K562 (cell line): ENCODE data around the gene FSTL1. TPM values are rescaled to one million over a fixed set of nuclear protein-coding genes. Genes with fewer than 3 reads are reported as not detected.
A peak's percentile ranks its signal among the peaks of the same experiment; 100 is the strongest.

ENCODE experiments used
- ATAC-seq: fragments of 200-7000 bp; cut with Tn5 transposase; 3 replicates; pipeline ENCODE4 v1.9.1; 2020; ENCODE audit warnings: moderate library complexity
- BruUV-seq: library from RNA; stranded (reverse); fragments of 400-500 nt; replicated peaks from 2 replicates; lab custom pipeline; 2021; lab: Mats Ljungman, UMichigan
- CTCF ChIA-PET: fragments of 300-600 bp; formaldehyde crosslinking; extraction: SDS; loops from one replicate; lab custom pipeline; 2021; ENCODE audit warnings: low intra/inter-chr PET ratio; lab: Yijun Ruan, JAX
- POLR2A ChIA-PET: fragments of 300-600, 350-650 bp; sonication (Branson Sonifier 250); formaldehyde crosslinking; extraction: SDS; loops from one replicate; lab custom pipeline; 2021; ENCODE audit warnings: antibody characterized with exemption, inconsistent platforms; lab: Yijun Ruan, JAX
- DNase-seq, 4 experiments: peaks; one replicate each; pipeline versions ENCODE4 v3.0.0 to v3.0.0-alpha.2; 2011 to 2018; ENCODE audit warnings: low spot score in 3 of 4, mixed read lengths in 3 of 4; ENCODE audit errors: extremely low read depth in 1 of 4
- FAIRE-seq: peaks from 2 replicates; lab custom pipeline; 2011; peaks lifted over from hg19 to GRCh38; lab: Jason Lieb, UNC
- H2AFZ ChIP-seq: 2 replicates; pipeline ENCODE4 v1.6.0; 2011; ENCODE audit warnings: low read depth, low read length, control low read depth, inconsistent platforms
- H3K27ac ChIP-seq: fragments of 200-600 bp; 3 replicates; pipeline ENCODE4 v1.8.0; 2011; ENCODE audit warnings: low read depth, mild to moderate bottlenecking, control low read depth, inconsistent platforms, low read length, moderate library complexity, mixed read lengths; ENCODE audit errors: extremely low read depth
- H3K27me3 ChIP-seq, 2 experiments: fragments of 300-600 bp in 1 of 2; 2 replicates in 1 of 2; 3 replicates in 1 of 2; pipeline versions ENCODE4 v1.6.0 to v1.8.0; 2011; ENCODE audit warnings: inconsistent platforms in 2 of 2, low read length in 2 of 2, mild to moderate bottlenecking in 1 of 2, mixed read lengths in 1 of 2, moderate library complexity in 1 of 2; ENCODE audit not compliant: control insufficient read depth in 2 of 2, insufficient read depth in 2 of 2
- H3K36me3 ChIP-seq: fragments of 300-600 bp; 3 replicates; pipeline ENCODE4 v1.8.0; 2011; ENCODE audit warnings: mild to moderate bottlenecking, low read length, inconsistent platforms; ENCODE audit not compliant: control insufficient read depth, insufficient read depth
- H3K4me1 ChIP-seq, 2 experiments: fragments of 200-600 bp in 1 of 2; replicated peaks in 1 of 2; 2 replicates in 1 of 2; 3 replicates in 1 of 2; pipeline versions ENCODE4 v1.5.1 to v1.8.0; 2011; ENCODE audit warnings: inconsistent platforms in 2 of 2, low read length in 2 of 2, mild to moderate bottlenecking in 1 of 2, mixed read lengths in 1 of 2, moderate library complexity in 1 of 2; ENCODE audit not compliant: control insufficient read depth in 2 of 2, insufficient read depth in 2 of 2
- H3K4me2 ChIP-seq: 2 replicates; pipeline ENCODE4 v1.6.1; 2011; ENCODE audit warnings: low read length, control low read depth, inconsistent platforms, mixed read lengths; ENCODE audit not compliant: insufficient read depth
- H3K4me3 ChIP-seq: fragments of 200-600 bp; sonication (generic), shearing (Covaris generic); 2 replicates; pipeline ENCODE4 v1.5.1; 2016; ENCODE audit warnings: control low read depth, inconsistent platforms
- H3K79me2 ChIP-seq: fragments of 200-600 bp; 3 replicates; pipeline ENCODE4 v1.8.0; 2011; ENCODE audit warnings: low read length, inconsistent platforms; ENCODE audit not compliant: control insufficient read depth, insufficient read depth
- H3K9ac ChIP-seq, 2 experiments: 2 replicates each; pipeline versions ENCODE4 v1.6.0 to v1.6.1; 2011; ENCODE audit warnings: low read depth in 2 of 2, low read length in 2 of 2, control low read depth in 1 of 2, inconsistent platforms in 1 of 2, mild to moderate bottlenecking in 1 of 2, mixed read lengths in 1 of 2; ENCODE audit not compliant: insufficient read depth in 1 of 2
- H3K9me1 ChIP-seq: one replicate; pipeline ENCODE4 v1.6.0; 2011; ENCODE audit warnings: inconsistent platforms, mild to moderate bottlenecking, low read length, moderate library complexity; ENCODE audit not compliant: control insufficient read depth, insufficient read depth
- H3K9me3 ChIP-seq: replicated peaks from 2 replicates; pipeline ENCODE4 v1.5.1; 2011; ENCODE audit warnings: low read depth, low read length, inconsistent platforms; ENCODE audit not compliant: control insufficient read depth, insufficient read depth
- H4K20me1 ChIP-seq: replicated peaks from 2 replicates; pipeline ENCODE4 v1.6.1; 2011; ENCODE audit warnings: low read length, inconsistent platforms, mixed read lengths; ENCODE audit not compliant: control insufficient read depth, insufficient read depth
- CEBPB ChIP-seq: fragments of 450-650 bp; IDR thresholded peaks from 2 replicates; pipeline ENCODE4 v1.6.1; 2016; ENCODE audit warnings: missing genetic modification characterization, missing compliant biosample characterization
- CEBPG ChIP-seq, 3 experiments: fragments of 200-800 bp in 1 of 3; sonication (Bioruptor generic) in 1 of 3; sonication (generic) in 1 of 3; formaldehyde crosslinking in 1 of 3; IDR thresholded peaks in 2 of 3; conservative IDR thresholded peaks in 1 of 3; 2 replicates each; pipeline versions ENCODE4 v1.6.1 to v1.8.0; 2016 to 2022; ENCODE audit warnings: missing compliant biosample characterization in 2 of 3, missing genetic modification characterization in 2 of 3, mild to moderate bottlenecking in 1 of 3, missing genetic modification reagents in 1 of 3
- CREM ChIP-seq: IDR thresholded peaks from 2 replicates; pipeline ENCODE4 v1.6.1; 2014; ENCODE audit warnings: antibody characterized with exemption, low read depth
- MEIS2 ChIP-seq: fragments of 450-650 bp; IDR thresholded peaks from 2 replicates; pipeline ENCODE4 v1.6.1; 2014; ENCODE audit warnings: mild to moderate bottlenecking; ENCODE audit not compliant: partially characterized antibody
- RAD21 ChIP-seq, 2 experiments: fragments of 250-450 bp in 1 of 2; fragments of 450-650 bp in 1 of 2; sonication (Bioruptor Pico) in 1 of 2; formaldehyde crosslinking in 1 of 2; IDR thresholded peaks in 1 of 2; conservative IDR thresholded peaks in 1 of 2; 2 replicates each; pipeline versions ENCODE4 v1.4.0 to v1.8.0; 2020 to 2022; ENCODE audit warnings: mild to moderate bottlenecking in 2 of 2, moderate library complexity in 1 of 2
- RHOXF2B ChIP-seq: fragments of 250-450 bp; sonication (Bioruptor Pico); conservative IDR thresholded peaks from 2 replicates; pipeline ENCODE4 v1.5.1; 2021
- ZC3H11A ChIP-seq: IDR thresholded peaks from 2 replicates; pipeline ENCODE4 v1.6.1; 2012; ENCODE audit warnings: low read depth, low read length, improper control_type of control experiment
- ZFX ChIP-seq: sonication (generic); formaldehyde crosslinking; IDR thresholded peaks from 2 replicates; pipeline ENCODE4 v1.8.0; 2022; ENCODE audit warnings: mild to moderate bottlenecking, missing genetic modification reagents, moderate library complexity
- ZNF583 ChIP-seq: fragments of 250-450 bp; sonication (Bioruptor Pico); IDR thresholded peaks from 2 replicates; pipeline ENCODE4 v1.4.0; 2020
- WGBS: fragments of 100-300 bp; shearing (Covaris generic); methylation state at CpG from one replicate; pipeline ENCODE4 v1.1.6; 2016; ENCODE audit warnings: low coverage, mixed read lengths; ENCODE audit not compliant: insufficient coverage; ENCODE audit errors: missing lambda C conversion rate; 5-methylcytosine and 5-hydroxymethylcytosine counted together
- in situ Hi-C: fragments of 300-500 bp; cut with MboI; formaldehyde crosslinking; loops from 4 replicates; pipeline ENCODE4 v1.15.0; 2018; ENCODE audit warnings: inconsistent platforms, mixed read lengths
- intact Hi-C: fragments of 100-400 bp; cut with micrococcal nuclease; formaldehyde crosslinking; loops from 2 replicates; pipeline ENCODE4 v1.14.2; 2022
- polyA plus RNA-seq, 8 experiments: library from polyadenylated mRNA; depleted of rRNA in 4 of 8; stranded (reverse) in 5 of 8; unstranded in 3 of 8; fragments of >200 nt; fragmentation: Nextera tagmentation in 2 of 8; fragmentation: Illumina TruSeq in 1 of 8; extraction: Ambion mirVana in 2 of 8; extraction: Trizol in 1 of 8; gene quantifications; 2 replicates each; pipeline versions ENCODE4 v1.2.1 to v1.2.3, GENCODE V29; 2011 to 2014; ENCODE audit warnings: inconsistent platforms in 1 of 8, missing spikeins in 1 of 8
- total RNA-seq, 7 experiments: library from RNA; depleted of rRNA in 6 of 7; stranded (reverse); fragments of >200 nt in 6 of 7; fragmentation: Illumina TruSeq in 2 of 7; extraction: Trizol in 2 of 7; gene quantifications; 2 replicates each; pipeline versions ENCODE4 v1.2.1 to v1.2.3, GENCODE V29; 2011 to 2021; ENCODE audit warnings: low replicate concordance in 1 of 7
- TF ChIP-seq, protein P1 (sequence below), 2 experiments: fragments of 450-650 bp; formaldehyde crosslinking in 1 of 2; IDR thresholded peaks; 2 replicates each; pipeline versions ENCODE4 v1.4.0 to v1.6.1; 2014 to 2020; ENCODE audit warnings: mild to moderate bottlenecking in 2 of 2, borderline replicate concordance in 1 of 2, low read depth in 1 of 2
- TF ChIP-seq, protein P2 (sequence below): sonication (generic); formaldehyde crosslinking; IDR thresholded peaks from 2 replicates; pipeline ENCODE4 v1.9.0; 2022; ENCODE audit warnings: mild to moderate bottlenecking, missing genetic modification reagents

FSTL1 gene
- total and polyA plus RNA-seq, 9 of the 15 experiments (the other 6 are each of a cell fraction or from before 2014, with no cell fraction given) = 0.01 to 0.58 (median 0.08) TPM; not detected in 2

DNA sequence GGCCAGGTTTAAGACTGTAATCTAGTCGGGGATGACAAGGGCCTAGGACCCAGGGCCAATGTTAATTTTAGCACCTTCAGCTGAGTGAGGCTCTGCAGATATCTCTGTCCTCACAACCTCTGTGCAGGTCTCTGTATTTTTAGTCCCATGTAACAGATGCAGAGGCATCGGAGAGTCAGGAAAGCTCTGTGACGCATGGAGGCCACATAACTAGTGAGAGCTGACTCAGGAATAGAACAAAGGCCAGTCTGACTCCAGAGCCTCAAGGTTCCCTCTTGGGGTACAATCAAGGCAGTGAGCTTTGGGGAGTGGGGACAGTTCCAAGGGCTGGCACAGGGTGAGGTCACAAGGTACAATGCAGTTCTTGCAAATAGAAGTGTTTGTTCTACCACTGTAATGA lies 31.0 kb downstream of the FSTL1 start (continued):
- TF ChIP-seq ZFX (no peak), RHOXF2B (CRISPR knock-in tag) (no peak), ZNF583 (CRISPR knock-in tag) (no peak)

DNA sequence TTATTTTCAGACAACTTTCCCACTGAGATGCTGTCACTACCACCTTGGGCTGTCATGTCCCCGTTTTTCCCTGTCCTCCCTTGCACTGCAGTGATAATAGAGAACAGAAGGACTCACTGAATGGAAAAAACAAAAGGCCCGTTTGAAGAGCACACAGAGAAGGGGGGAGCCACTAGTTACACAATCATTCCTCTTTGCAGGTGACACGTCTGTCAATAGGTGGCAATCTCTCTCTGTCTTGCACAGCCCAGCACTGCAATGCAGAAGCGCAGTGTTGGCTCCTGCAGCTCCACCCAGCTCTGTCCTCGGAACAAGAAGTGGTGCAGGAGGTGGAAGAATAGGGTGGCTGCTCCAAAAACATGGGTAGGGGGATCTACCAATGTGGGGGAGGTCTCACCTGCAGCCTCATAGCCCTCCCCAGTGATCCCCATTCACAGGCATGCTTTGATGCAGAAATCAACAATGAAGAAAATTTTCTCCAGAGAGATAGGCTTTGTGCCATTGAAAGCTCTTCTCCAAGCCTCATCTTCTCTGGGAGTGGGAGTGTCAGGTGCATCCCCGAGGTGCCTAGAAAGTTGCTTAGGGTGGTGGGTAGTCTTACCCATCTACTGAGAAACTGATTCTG lies 31.8 kb downstream of the FSTL1 start:
- in situ Hi-C loops = no loop called here
- BruUV-seq = no TSS peak
- ChIA-PET CTCF (interaction anchor here (1.2 kb wide), 1 partner anchor 140 kb away, joined by 4 read pairs; no protein-coding TSS in a partner anchor), POLR2A (interaction anchor here (0.6 kb wide), 2 partner anchors 365 to 1344 kb away, joined by 3 read pairs; no protein-coding TSS in a partner anchor)
- DNase-seq (peak in 2 of 4 experiments; percentile 8 to 21), FAIRE-seq (no peak), ATAC-seq (peak; percentile 81)
- no peak overlapping the region for H2AFZ ChIP-seq
- H3K9me3 ChIP-seq = no peaks in the 10 kb centered on the region
- no peak overlapping the region for H3K27ac ChIP-seq
- no peaks in the 10 kb centered on the region for H3K4me1 ChIP-seq
- H3K36me3 ChIP-seq = no peaks in the 10 kb centered on the region
- no peak overlapping the region for H3K9ac ChIP-seq
- 4% methylated on average over 6 of the region's 6 CpGs for WGBS
- H3K79me2 ChIP-seq = no peaks in the 10 kb centered on the region
- H3K27me3 ChIP-seq = peaks cover 0 to 5% of the 10 kb centered on the region in 2 experiments; a peak in 1 of 5 replicates
- H4K20me1 ChIP-seq = no peaks in the 10 kb centered on the region
- no peaks in the 10 kb centered on the region for H3K9me1 ChIP-seq
- H3K4me2 ChIP-seq = no peak overlapping the region
- H3K4me3 ChIP-seq = no peak overlapping the region
- intact Hi-C loops = loop anchor here (1.0 to 10.0 kb wide), 3 partner anchors 140 to 524 kb away; no protein-coding TSS in a partner anchor
- no peak for TF ChIP-seq ZC3H11A
- 0 out of 2 replicates have a peak, but pooled peaks have one; percentile 10 for TF ChIP-seq CREM
- TF ChIP-seq CEBPB = peak; percentile 86
- TF ChIP-seq, protein P1, sequence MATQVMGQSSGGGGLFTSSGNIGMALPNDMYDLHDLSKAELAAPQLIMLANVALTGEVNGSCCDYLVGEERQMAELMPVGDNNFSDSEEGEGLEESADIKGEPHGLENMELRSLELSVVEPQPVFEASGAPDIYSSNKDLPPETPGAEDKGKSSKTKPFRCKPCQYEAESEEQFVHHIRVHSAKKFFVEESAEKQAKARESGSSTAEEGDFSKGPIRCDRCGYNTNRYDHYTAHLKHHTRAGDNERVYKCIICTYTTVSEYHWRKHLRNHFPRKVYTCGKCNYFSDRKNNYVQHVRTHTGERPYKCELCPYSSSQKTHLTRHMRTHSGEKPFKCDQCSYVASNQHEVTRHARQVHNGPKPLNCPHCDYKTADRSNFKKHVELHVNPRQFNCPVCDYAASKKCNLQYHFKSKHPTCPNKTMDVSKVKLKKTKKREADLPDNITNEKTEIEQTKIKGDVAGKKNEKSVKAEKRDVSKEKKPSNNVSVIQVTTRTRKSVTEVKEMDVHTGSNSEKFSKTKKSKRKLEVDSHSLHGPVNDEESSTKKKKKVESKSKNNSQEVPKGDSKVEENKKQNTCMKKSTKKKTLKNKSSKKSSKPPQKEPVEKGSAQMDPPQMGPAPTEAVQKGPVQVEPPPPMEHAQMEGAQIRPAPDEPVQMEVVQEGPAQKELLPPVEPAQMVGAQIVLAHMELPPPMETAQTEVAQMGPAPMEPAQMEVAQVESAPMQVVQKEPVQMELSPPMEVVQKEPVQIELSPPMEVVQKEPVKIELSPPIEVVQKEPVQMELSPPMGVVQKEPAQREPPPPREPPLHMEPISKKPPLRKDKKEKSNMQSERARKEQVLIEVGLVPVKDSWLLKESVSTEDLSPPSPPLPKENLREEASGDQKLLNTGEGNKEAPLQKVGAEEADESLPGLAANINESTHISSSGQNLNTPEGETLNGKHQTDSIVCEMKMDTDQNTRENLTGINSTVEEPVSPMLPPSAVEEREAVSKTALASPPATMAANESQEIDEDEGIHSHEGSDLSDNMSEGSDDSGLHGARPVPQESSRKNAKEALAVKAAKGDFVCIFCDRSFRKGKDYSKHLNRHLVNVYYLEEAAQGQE (IDR thresholded peaks at IDR 0.05; ENCODE audit: borderline replicate concordance) = peak; percentile 18; the same call in 1 of the 2 replicates
- TF ChIP-seq, protein P1 (CRISPR knock-in tag; IDR thresholded peaks at IDR 0.05; ENCODE audit: low read depth) = no peak
- no peak for TF ChIP-seq CEBPG (CRISPR knock-in tag; IDR thresholded peaks at IDR 0.05)
- TF ChIP-seq CEBPG (tag; conservative IDR thresholded peaks at IDR 0.05 in 1 of 2, IDR thresholded peaks at IDR 0.05 in 1 of 2) = peak; percentile 42 to 61; a peak in 2 of 4 replicates
- TF ChIP-seq, protein P2, sequence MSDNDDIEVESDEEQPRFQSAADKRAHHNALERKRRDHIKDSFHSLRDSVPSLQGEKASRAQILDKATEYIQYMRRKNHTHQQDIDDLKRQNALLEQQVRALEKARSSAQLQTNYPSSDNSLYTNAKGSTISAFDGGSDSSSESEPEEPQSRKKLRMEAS (CRISPR knock-in tag) = no peak
- TF ChIP-seq RAD21 (CRISPR knock-in tag; conservative IDR thresholded peaks at IDR 0.05 in 1 of 2, IDR thresholded peaks at IDR 0.05 in 1 of 2) = peak; percentile 51 to 65
- peak; percentile 6 for TF ChIP-seq MEIS2
